GM21619 (cell line): ENCODE results near the gene MMD.
"Not testable (repeated sequence)": the region's sequence is repeated elsewhere in the genome, so short reads cannot be mapped to it uniquely, and the experiment has no call there.

Experiments
- ATAC-seq: cut with Tn5 transposase; IDR thresholded peaks from one replicate; pipeline ENCODE4 v1.9.1; 2021; ENCODE audit not compliant: unreplicated experiment

The MMD gene

DNA sequence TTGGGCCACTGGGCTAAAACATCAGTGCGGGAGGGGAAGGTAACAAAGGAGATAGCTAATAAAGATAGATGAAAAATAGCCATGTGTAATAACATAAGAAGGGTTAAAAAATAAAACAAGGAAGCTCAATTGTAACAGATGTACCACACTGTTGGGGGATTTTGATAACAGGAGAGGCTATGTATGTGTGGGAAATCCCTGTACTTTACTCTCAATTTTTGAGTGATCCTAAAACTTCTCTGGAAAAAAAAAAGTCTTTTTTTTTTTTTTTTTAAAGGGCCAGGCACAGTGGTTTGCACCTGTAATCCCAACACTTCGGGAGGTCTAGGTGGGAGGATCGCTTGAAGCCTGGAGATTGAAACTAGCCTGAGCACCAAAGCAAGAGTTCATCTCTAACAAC lies 1.9 kb upstream of the MMD start:
- no peak for ATAC-seq

GRCh38 chr17:55422828-55423164 lies 1.2 kb upstream of the MMD start:
- ATAC-seq: not testable (repeated sequence)

- no peak for ATAC-seq
These were observed 858 bp downstream of the MMD start for GRCh38 chr17:55420776-55421178.

DNA sequence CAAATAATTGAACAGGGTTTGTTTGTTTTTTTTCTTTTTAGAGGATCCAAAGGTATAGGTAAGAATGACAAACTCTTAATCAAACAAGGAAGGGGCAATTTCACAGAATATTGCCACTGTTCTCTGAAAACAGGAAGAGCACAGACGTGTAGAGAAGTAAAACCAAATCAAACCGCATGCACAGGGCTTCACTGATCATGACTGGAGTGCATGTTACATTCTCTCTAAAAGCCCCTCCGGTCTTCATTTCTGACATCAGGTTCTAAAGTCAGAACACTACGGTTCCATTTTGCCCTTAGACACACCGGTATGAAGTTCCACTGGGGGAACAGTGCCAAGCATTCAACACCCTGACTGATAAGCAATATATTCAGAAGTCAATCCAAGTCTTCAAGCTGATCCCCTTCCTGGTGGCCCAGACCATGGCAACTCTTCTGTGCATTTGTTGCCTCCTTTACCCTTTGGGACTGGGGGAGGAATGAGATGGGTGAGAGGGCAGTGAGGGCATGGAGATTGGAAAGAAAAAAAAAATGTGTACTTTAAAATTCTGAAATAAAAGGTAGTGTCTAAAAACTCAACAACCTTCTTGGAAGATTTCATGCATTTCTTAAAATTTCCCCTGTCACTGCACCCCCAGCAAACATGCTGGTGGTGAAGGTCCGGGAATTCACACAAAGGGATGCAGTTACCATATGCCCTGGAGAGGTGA lies 1.4 kb downstream of the MMD start:
- peak; percentile 29 for ATAC-seq

DNA sequence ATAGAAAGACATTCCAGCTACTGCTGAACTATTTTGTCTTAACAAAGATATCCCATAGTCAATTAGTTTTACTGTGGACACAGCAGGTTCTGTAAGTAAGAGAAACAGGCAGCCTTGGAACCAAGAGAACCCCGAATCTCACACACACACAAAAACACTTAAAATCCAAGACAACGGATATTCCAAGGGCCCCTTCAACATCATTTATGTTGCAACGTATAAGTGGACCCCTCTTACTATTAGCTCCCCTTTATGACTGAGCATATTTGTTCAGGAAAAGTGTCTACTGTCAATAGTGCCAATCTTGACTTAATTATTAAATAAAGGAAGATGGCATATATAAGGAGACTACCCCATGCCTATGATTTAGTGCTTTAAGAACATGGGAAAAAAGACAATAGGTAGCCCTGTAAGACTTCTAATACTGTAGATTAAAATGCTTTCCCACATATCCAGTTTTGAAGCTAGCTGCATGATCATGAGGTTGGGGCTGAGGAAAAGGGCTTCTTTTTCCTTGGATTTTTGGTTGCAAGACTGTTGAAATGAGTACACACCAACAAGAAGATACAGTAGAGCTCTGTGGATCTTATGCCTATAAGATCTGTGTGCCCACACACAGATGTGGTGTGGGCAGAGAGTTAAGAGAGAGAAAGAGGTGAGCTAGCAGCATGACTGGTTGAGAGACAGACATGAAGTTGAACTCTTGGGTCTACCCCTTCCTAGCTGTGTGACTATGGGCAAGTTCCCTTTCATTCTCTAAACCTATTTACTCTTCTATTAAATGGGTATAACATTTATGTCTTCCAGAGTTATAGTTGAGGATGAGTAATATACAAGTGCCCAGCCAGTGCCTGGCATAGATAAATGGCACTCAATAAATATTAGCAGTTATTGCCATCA lies 3.0 kb downstream of the MMD start:
- ATAC-seq: no peak

DNA sequence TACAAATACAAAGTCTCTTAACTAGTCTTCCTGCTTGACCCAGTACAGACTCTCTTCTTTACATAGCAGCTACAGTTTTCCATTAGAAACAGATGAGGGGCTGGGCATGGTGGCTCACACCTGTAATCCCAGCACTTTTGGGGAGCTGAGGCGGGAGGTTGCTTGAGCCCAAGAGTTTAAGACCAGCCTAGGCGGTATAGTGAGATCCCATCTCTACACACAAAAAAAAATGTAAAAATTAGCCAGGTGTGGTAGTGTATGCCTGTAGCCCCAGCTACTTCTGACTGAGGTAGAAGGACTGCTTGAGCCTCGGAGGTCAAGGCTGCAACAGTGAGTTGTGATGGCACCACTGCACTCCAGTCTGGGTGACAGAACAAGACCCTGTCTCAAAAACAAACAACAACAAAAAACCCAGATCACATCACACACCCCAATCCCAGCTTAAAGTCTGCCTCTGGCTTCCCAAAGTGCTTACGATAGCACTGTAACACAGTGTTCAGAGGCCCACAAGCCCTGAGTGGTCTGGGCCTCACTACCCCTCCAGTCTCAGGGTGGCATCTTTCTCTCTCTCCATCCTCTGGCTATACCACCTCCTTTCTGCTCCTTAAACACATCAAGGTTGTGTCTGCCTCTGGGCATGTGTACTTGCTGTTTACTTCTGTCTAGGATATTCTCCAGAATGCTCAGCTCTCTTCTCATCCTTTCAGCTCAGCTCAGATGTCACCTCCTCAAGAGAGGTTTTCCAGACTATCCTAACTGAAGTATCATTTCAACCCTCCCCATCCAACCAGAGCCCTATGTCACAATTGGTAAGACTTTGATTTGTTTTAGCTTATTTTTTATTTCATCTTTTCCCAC lies 4.0 kb downstream of the MMD start:
- ATAC-seq: no peak

- ATAC-seq: no peak
These were observed 5.1 kb downstream of the MMD start for GRCh38 chr17:55416470-55417052.

- ATAC-seq: no peak
These were observed 5.6 kb downstream of the MMD start for GRCh38 chr17:55416000-55416399.

DNA sequence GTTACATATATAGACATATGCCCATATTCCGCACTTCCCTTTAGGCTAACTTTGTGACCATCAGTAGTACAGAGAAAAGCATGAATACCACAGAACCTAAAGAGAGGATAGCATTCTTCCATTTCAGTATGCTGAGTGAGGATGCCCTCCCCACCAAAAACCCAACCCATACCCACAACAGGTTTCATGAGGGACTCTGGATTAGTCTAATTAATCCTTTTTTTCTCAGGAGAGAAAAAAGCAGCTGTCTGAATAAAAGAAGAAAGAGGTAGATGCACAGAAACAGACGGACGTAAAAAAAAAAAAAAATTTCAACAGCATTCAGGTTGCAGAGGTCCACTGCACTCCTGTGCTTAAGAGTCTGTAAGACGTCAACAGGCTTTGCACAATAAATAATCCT lies 6.7 kb downstream of the MMD start:
- ATAC-seq: no peak

GRCh38 chr17:55413825-55414489 lies 7.7 kb downstream of the MMD start:
- no peak for ATAC-seq

GRCh38 chr17:55411463-55411855 lies 10.2 kb downstream of the MMD start:
- ATAC-seq: no peak

- ATAC-seq: no peak
These were observed 10.7 kb downstream of the MMD start for GRCh38 chr17:55410722-55411462.

DNA sequence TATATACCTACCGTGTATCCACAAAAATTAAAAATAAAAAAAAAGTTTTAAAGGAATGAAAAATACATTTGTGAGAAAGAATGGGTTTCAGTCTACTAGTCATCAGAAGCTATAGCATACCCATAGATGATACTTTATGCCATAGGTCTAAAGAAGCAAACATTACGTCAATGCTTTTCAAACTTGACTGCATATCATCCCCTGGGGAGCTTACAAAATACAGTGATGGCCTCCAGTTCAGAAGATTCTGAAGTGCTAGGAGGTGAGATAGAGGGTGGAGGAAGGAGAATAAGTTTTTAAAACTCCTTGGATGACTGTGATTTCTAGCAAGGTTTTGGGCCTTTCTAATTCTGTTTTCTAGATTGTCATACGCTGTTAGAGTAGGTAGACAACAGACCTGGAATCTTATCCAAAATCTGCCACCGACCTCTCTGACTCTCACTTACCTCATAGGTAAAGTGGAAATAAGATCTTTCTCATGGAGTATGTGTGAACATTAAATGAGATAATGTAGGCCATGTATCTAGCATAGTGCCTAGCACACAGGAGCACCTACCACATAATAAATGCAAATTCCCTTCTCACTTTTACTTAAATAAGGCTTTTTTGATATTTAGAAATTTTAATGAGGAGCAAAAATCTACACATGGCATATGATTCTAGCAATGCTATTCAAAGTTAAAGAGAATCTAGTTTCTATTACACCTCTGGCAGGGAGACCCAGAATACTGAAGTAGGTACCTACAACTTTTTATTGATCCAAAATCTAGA lies 12.4 kb downstream of the MMD start:
- no peak for ATAC-seq

GRCh38 chr17:55407641-55408566 lies 13.7 kb downstream of the MMD start:
- ATAC-seq: no peak

GRCh38 chr17:55405600-55405999 lies 16.0 kb downstream of the MMD start:
- no peak for ATAC-seq

DNA sequence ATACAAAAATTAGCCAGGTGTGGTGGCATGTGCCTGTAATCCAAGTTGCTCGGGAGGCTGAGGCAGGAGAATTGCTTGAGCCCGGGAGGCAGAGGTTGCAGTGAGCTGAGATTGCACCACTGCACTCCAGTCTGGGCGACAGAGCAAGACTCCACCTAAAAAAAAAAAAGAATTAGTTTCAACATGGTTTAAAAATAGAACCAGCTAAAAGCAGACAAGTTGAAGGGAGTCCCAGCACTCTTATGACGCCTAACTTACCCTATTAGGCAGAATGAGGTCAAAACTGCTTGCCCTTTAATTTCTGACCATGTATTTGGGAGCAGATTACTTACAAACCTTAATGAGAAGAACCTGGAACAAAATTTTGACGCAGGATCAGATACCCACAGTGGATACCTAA lies 17.4 kb downstream of the MMD start:
- ATAC-seq: not testable (repeated sequence)

DNA sequence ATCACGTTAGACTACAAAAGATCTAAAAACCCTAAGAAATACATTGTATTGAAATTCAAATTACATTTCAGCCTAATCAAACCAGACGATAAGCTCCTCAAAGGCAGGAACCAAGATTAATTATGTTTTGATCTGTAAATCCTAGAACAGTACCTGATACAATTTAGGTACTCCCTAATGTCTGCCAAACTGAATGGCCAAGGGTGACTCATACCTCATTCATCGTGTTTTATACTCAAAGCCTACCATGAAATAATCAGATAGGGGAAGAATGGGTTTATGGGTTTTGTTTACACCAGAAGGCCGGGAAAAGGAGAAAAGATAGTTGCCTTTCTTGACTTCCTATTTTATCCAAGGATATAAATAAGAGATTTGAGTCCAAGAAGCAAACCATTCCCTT lies 19.3 kb downstream of the MMD start:
- no peak for ATAC-seq

DNA sequence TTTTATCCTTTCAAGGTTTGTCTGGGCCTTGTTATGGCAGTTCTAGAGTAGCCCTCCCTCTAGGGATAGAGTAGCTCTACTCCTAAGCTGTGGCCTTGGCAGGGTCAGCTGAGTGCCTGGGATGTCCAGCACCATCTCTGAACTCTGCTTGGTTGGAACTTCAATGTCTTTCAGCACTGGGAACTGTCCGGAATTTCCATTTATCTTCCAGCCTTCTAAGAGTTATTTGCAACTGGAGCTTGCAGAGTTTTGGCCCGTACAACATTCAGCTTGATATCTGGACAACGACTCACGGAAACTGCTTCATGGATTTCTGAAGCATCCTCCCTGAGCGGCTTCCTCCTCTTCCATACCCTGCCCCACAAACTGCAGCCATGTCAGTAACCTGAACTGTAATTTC lies 22.9 kb downstream of the MMD start:
- no peak for ATAC-seq
